Measurements from ENCODE around the gene YPEL3. TPM values are rescaled to one million over a fixed set of nuclear protein-coding genes. Genes with fewer than 3 reads are reported as not detected.

The YPEL3 gene
- total and polyA plus RNA-seq, 2 experiments from 2014 or later = 20.1 to 82.1 TPM

DNA sequence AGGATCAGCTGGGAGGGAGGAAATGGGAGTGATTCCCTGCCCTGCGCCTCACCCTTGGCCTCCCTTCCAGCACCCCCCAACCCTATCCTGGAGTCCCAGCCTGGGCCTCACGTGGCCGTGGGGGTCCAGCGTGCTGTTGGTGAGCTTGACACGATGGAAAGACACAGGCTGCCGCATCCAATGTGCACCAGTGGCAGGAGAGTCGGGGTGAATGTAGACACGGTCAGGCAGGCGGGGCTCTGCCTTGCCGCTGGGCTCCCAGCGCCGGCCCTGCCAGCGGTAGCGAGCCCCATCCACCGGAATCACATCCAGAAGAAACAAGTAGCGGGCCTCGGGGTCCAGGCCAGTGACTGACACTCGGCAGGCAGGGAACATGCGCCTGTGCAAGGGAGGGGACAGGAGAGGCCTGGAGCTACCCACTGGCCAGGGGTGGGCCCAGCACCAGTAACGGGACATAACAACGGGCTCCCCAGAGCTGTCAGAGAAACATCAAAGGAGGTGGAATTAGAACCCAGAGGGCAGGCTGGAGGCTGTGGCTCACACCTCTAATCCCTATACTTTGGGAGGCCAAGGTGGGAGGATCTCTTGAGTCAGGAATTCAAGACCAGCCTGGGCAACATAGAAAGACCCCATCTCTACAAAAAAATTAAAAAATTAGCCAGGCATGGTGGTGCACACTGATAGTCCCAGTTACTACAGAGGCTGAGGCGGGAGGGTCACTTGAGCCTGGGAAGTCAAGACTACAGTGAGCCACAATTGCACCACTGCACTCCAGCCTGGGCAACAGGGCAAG lies 7.0 kb downstream of the YPEL3 start:
- H3K4me2 ChIP-seq = no peak overlapping the region
- no peak overlapping the region for H3K4me3 ChIP-seq
- 87% methylated on average over 21 of the region's 22 CpGs for WGBS (ENCODE audit: low lambda C conversion rate, missing lambda C conversion rate)
- H3K79me2 ChIP-seq = no peaks in the 10 kb centered on the region
- H3K9me3 ChIP-seq (ENCODE audit: low read depth) = no peaks in the 10 kb centered on the region
- TF ChIP-seq EZH2phosphoT487 (IDR thresholded peaks at IDR 0.05; ENCODE audit: low read depth, severe bottlenecking, unreplicated experiment) (no peak), CTCF (IDR thresholded peaks at IDR 0.05; ENCODE audit: poor library complexity) (no peak), EZH2 (IDR thresholded peaks at IDR 0.05; ENCODE audit: borderline replicate concordance) (no peak)
- peaks cover 6% of the 10 kb centered on the region for H3K4me1 ChIP-seq (ENCODE audit: insufficient read depth)
- H3K27me3 ChIP-seq = no peaks in the 10 kb centered on the region
- H3K36me3 ChIP-seq (replicated peaks; ENCODE audit: insufficient read depth, low read depth) = no peaks in the 10 kb centered on the region
- no peaks in the 10 kb centered on the region for H4K20me1 ChIP-seq (ENCODE audit: insufficient read depth, poor library complexity, severe bottlenecking)
- no peak overlapping the region for H3K27ac ChIP-seq
- no peak for DNase-seq (ENCODE audit: low spot score)
- H3K9me2 ChIP-seq (replicated peaks; ENCODE audit: insufficient read depth) = no peaks in the 10 kb centered on the region
- H2AFZ ChIP-seq = no peak overlapping the region

DNA sequence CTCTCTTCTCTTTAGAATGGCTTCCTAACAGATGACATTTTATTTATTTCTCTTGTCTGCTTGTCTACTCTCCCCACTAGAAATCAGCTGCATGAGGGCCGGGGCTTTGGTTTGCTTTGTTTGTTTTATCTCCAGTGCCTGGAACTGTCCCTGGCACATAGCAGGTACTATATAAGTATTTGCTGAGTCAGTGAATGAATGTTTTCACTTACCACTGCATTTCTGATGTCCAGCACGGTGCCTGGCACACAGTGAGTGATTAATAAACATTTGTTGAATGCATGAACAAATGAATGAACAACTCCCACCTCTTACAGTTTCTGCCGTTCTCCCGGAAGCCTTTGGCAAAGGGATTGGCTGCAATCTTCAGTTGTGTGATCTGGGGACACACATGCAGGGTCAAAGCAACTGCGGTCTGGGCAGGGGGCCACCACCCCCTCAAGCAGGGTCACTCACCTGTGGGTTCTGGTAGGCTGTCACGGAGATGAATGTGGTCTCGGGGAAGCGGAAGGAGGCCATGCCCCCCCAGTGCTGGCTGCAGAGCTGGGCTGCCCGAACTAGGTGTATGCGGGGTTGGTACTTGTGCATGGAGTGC lies 7.7 kb downstream of the YPEL3 start:
- WGBS (ENCODE audit: low lambda C conversion rate, missing lambda C conversion rate) = 81% methylated on average over 10 of the region's 10 CpGs
- no peaks in the 10 kb centered on the region for H3K36me3 ChIP-seq (replicated peaks; ENCODE audit: insufficient read depth, low read depth)
- H3K79me2 ChIP-seq = no peaks in the 10 kb centered on the region
- H3K4me1 ChIP-seq (ENCODE audit: insufficient read depth) = peaks cover 6% of the 10 kb centered on the region
- TF ChIP-seq CTCF (IDR thresholded peaks at IDR 0.05; ENCODE audit: poor library complexity) (no peak), EZH2 (IDR thresholded peaks at IDR 0.05; ENCODE audit: borderline replicate concordance) (no peak), EZH2phosphoT487 (IDR thresholded peaks at IDR 0.05; ENCODE audit: low read depth, severe bottlenecking, unreplicated experiment) (no peak)
- no peaks in the 10 kb centered on the region for H4K20me1 ChIP-seq (ENCODE audit: insufficient read depth, poor library complexity, severe bottlenecking)
- H3K27me3 ChIP-seq = no peaks in the 10 kb centered on the region
- H3K9me3 ChIP-seq (ENCODE audit: low read depth) = no peaks in the 10 kb centered on the region
- H3K4me3 ChIP-seq = no peak overlapping the region
- H3K27ac ChIP-seq = no peak overlapping the region
- DNase-seq (ENCODE audit: low spot score) = no peak
- H3K4me2 ChIP-seq = no peak overlapping the region
- H3K9me2 ChIP-seq (replicated peaks; ENCODE audit: insufficient read depth) = no peaks in the 10 kb centered on the region
- H2AFZ ChIP-seq = no peak overlapping the region

GRCh38 chr16:30087181-30087898 lies 8.7 kb downstream of the YPEL3 start:
- no peaks in the 10 kb centered on the region for H3K36me3 ChIP-seq (replicated peaks; ENCODE audit: insufficient read depth, low read depth)
- H3K4me1 ChIP-seq (ENCODE audit: insufficient read depth) = peaks cover 4% of the 10 kb centered on the region
- H3K79me2 ChIP-seq = no peaks in the 10 kb centered on the region
- no peak for DNase-seq (ENCODE audit: low spot score)
- no peaks in the 10 kb centered on the region for H3K9me3 ChIP-seq (ENCODE audit: low read depth)
- H4K20me1 ChIP-seq (ENCODE audit: insufficient read depth, poor library complexity, severe bottlenecking) = no peaks in the 10 kb centered on the region
- H3K9me2 ChIP-seq (replicated peaks; ENCODE audit: insufficient read depth) = no peaks in the 10 kb centered on the region
- no peak for TF ChIP-seq EZH2 (IDR thresholded peaks at IDR 0.05; ENCODE audit: borderline replicate concordance)
- TF ChIP-seq EZH2phosphoT487 (IDR thresholded peaks at IDR 0.05; ENCODE audit: low read depth, severe bottlenecking, unreplicated experiment) = no peak
- TF ChIP-seq CTCF (IDR thresholded peaks at IDR 0.05; ENCODE audit: poor library complexity) = no peak
- no peak overlapping the region for H3K4me3 ChIP-seq
- H2AFZ ChIP-seq = no peak overlapping the region
- H3K27me3 ChIP-seq = no peaks in the 10 kb centered on the region
- H3K27ac ChIP-seq = no peak overlapping the region
- WGBS (ENCODE audit: low lambda C conversion rate, missing lambda C conversion rate) = 97% methylated on average over 11 of the region's 11 CpGs
- no peak overlapping the region for H3K4me2 ChIP-seq

Data from hepatocyte (in vitro differentiated cells).